Panc1 (cell line): Measurements from ENCODE around the gene HMGCS2. TPM values are rescaled to one million over a fixed set of nuclear protein-coding genes. Genes with fewer than 3 reads are reported as not detected.

ENCODE experiments used
- ATAC-seq: fragments of 200-7000 bp; cut with Tn5 transposase; 2 replicates; pipeline ENCODE4 v1.9.1; 2020; ENCODE audit warnings: mild to moderate bottlenecking, moderate library complexity
- BruUV-seq: library from RNA; stranded (reverse); fragments of 400-500 nt; replicated peaks from 2 replicates; lab custom pipeline; 2021; lab: Mats Ljungman, UMichigan
- CTCF ChIA-PET: fragments of 300-600 bp; sonication (Branson Sonifier 250); formaldehyde crosslinking; loops from one replicate; lab custom pipeline; 2022; ENCODE audit warnings: antibody characterized with exemption; lab: Charles Lee
- POLR2A ChIA-PET: fragments of 300-600 bp; sonication (Branson Sonifier 250); formaldehyde crosslinking; loops from one replicate; lab custom pipeline; 2022; ENCODE audit warnings: antibody characterized with exemption; lab: Charles Lee
- DNase-seq: peaks from one replicate; pipeline ENCODE4 v3.0.0-alpha.2; 2010; ENCODE audit warnings: low read depth, low spot score
- H3K27ac ChIP-seq: 2 replicates; pipeline ENCODE4 v1.5.1; 2011; ENCODE audit warnings: mild to moderate bottlenecking, low read length, inconsistent platforms
- H3K27me3 ChIP-seq: fragments of 200-500 bp; sonication (Bioruptor generic); 2 replicates; pipeline ENCODE4 v1.6.0; 2014; ENCODE audit warnings: low read length, inconsistent platforms; ENCODE audit not compliant: control insufficient read depth, insufficient read depth
- H3K36me3 ChIP-seq: fragments of 200-500 bp; sonication (Bioruptor generic); 2 replicates; pipeline ENCODE4 v1.5.1; 2014; ENCODE audit warnings: inconsistent platforms, mild to moderate bottlenecking, low read length, moderate library complexity; ENCODE audit not compliant: control insufficient read depth, insufficient read depth
- H3K4me1 ChIP-seq: 2 replicates; pipeline ENCODE4 v1.5.1; 2011; ENCODE audit warnings: inconsistent platforms, mild to moderate bottlenecking, low read length, moderate library complexity; ENCODE audit not compliant: control insufficient read depth, insufficient read depth
- H3K4me3 ChIP-seq, 2 experiments: 2 replicates each; pipeline ENCODE4 v1.5.1; 2011 to 2012; ENCODE audit warnings: low read depth in 2 of 2, low read length in 2 of 2, mild to moderate bottlenecking in 2 of 2, inconsistent platforms in 1 of 2, moderate library complexity in 1 of 2
- H3K9me3 ChIP-seq: fragments of 200-500 bp; sonication (Bioruptor generic); 2 replicates; pipeline ENCODE4 v1.5.1; 2014; ENCODE audit warnings: low read depth, mild to moderate bottlenecking, inconsistent platforms, low read length, moderate library complexity; ENCODE audit not compliant: control insufficient read depth, insufficient read depth
- POLR2AphosphoS5 ChIP-seq: IDR thresholded peaks from 2 replicates; pipeline ENCODE4 v1.6.1; 2012; ENCODE audit warnings: mild to moderate bottlenecking, low read depth, low read length, moderate library complexity
- SIN3A ChIP-seq: IDR thresholded peaks from 2 replicates; pipeline ENCODE4 v1.6.1; 2012; ENCODE audit warnings: low read depth, mild to moderate bottlenecking, low read length, moderate library complexity, borderline replicate concordance; ENCODE audit not compliant: insufficient read depth
- TCF7L2 ChIP-seq: IDR thresholded peaks from 2 replicates; pipeline ENCODE4 v1.6.1; 2011; ENCODE audit warnings: mild to moderate bottlenecking, low read depth, low read length, inconsistent platforms
- in situ Hi-C: cut with HindIII; loops from 2 replicates; pipeline ENCODE4 v1.10.0; 2016; ENCODE audit warnings: low sequenced_read_pairs, low pct_unique_long_range_greater_than_20kb
- intact Hi-C: fragments of 100-400 bp; cut with micrococcal nuclease; formaldehyde crosslinking; loops from one replicate; pipeline ENCODE4 v1.10.0; 2022; ENCODE audit not compliant: unreplicated experiment
- total RNA-seq: library from RNA; stranded (reverse); gene quantifications from one replicate; pipeline ENCODE4 v1.2.1, GENCODE V29; 2021; ENCODE audit not compliant: unreplicated experiment
- TF ChIP-seq, protein P1 (sequence below), 2 experiments: IDR thresholded peaks; 2 replicates each; pipeline ENCODE4 v1.6.1; 2011 to 2012; ENCODE audit warnings: low read depth in 2 of 2, control low read depth in 1 of 2, low read length in 1 of 2, mild to moderate bottlenecking in 1 of 2, moderate library complexity in 1 of 2; ENCODE audit not compliant: insufficient read depth in 1 of 2
- TF ChIP-seq, protein P2 (sequence below): fragments of 450-650 bp; IDR thresholded peaks from 2 replicates; pipeline ENCODE4 v1.5.1; 2017; ENCODE audit warnings: mild to moderate bottlenecking

Gene HMGCS2
- total RNA-seq, 1 experiment from 2014 or later, result 0.33 TPM

DNA sequence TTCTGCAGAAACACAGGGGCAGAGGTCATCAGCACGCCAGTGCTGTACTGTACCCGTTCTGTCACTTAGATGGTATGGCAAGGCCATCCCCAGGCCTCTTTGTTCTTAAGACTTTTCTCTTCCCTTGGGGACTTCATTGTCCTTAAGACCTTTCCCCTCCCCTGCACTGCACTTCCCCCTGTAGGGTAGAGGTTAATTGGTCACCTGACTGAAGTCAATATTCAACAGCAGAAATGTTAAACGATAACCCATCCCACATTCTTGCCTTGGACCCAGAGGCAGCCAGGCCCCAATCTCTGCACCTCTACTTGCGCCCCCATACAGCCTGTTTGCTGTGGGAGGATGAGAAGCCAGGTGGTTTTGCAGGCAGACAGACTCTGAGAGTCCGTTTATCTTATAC is 46.8 kb downstream of the HMGCS2 start:
- BruUV-seq, result no TSS peak
- POLR2A ChIA-PET, result no interaction called here
- no peaks in the 10 kb centered on the region for H3K9me3 ChIP-seq
- H3K27ac ChIP-seq, result no peak overlapping the region
- no peaks in the 10 kb centered on the region for H3K27me3 ChIP-seq
- no peak overlapping the region for H3K4me3 ChIP-seq
- in situ Hi-C loops (no loop called here), intact Hi-C loops (no loop called here)
- TF ChIP-seq POLR2AphosphoS5 (no peak), SIN3A (no peak), TCF7L2 (no peak)
- TF ChIP-seq, protein P1, sequence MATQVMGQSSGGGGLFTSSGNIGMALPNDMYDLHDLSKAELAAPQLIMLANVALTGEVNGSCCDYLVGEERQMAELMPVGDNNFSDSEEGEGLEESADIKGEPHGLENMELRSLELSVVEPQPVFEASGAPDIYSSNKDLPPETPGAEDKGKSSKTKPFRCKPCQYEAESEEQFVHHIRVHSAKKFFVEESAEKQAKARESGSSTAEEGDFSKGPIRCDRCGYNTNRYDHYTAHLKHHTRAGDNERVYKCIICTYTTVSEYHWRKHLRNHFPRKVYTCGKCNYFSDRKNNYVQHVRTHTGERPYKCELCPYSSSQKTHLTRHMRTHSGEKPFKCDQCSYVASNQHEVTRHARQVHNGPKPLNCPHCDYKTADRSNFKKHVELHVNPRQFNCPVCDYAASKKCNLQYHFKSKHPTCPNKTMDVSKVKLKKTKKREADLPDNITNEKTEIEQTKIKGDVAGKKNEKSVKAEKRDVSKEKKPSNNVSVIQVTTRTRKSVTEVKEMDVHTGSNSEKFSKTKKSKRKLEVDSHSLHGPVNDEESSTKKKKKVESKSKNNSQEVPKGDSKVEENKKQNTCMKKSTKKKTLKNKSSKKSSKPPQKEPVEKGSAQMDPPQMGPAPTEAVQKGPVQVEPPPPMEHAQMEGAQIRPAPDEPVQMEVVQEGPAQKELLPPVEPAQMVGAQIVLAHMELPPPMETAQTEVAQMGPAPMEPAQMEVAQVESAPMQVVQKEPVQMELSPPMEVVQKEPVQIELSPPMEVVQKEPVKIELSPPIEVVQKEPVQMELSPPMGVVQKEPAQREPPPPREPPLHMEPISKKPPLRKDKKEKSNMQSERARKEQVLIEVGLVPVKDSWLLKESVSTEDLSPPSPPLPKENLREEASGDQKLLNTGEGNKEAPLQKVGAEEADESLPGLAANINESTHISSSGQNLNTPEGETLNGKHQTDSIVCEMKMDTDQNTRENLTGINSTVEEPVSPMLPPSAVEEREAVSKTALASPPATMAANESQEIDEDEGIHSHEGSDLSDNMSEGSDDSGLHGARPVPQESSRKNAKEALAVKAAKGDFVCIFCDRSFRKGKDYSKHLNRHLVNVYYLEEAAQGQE (IDR thresholded peaks at IDR 0.05; ENCODE audit: insufficient read depth in 1 of 2, low read depth in 2 of 2, low read length in 1 of 2), result no peak
- TF ChIP-seq, protein P2, sequence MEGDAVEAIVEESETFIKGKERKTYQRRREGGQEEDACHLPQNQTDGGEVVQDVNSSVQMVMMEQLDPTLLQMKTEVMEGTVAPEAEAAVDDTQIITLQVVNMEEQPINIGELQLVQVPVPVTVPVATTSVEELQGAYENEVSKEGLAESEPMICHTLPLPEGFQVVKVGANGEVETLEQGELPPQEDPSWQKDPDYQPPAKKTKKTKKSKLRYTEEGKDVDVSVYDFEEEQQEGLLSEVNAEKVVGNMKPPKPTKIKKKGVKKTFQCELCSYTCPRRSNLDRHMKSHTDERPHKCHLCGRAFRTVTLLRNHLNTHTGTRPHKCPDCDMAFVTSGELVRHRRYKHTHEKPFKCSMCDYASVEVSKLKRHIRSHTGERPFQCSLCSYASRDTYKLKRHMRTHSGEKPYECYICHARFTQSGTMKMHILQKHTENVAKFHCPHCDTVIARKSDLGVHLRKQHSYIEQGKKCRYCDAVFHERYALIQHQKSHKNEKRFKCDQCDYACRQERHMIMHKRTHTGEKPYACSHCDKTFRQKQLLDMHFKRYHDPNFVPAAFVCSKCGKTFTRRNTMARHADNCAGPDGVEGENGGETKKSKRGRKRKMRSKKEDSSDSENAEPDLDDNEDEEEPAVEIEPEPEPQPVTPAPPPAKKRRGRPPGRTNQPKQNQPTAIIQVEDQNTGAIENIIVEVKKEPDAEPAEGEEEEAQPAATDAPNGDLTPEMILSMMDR, result no peak
- no peaks in the 10 kb centered on the region for H3K4me1 ChIP-seq
- DNase-seq (no peak), ATAC-seq (no peak)
- CTCF ChIA-PET, result no interaction called here
- no peaks in the 10 kb centered on the region for H3K36me3 ChIP-seq

- DNase-seq (no peak), ATAC-seq (no peak)
- no peaks in the 10 kb centered on the region for H3K9me3 ChIP-seq
- BruUV-seq, result no TSS peak
- CTCF ChIA-PET, result no interaction called here
- intact Hi-C loops, result no loop called here
- no peaks in the 10 kb centered on the region for H3K27me3 ChIP-seq
- in situ Hi-C loops, result no loop called here
- no peaks in the 10 kb centered on the region for H3K4me1 ChIP-seq
- no peak overlapping the region for H3K4me3 ChIP-seq
- no peak overlapping the region for H3K27ac ChIP-seq
- no peaks in the 10 kb centered on the region for H3K36me3 ChIP-seq
- TF ChIP-seq, protein P1 (IDR thresholded peaks at IDR 0.05; ENCODE audit: insufficient read depth in 1 of 2, low read depth in 2 of 2, low read length in 1 of 2), result no peak
- TF ChIP-seq TCF7L2 (no peak), SIN3A (no peak), POLR2AphosphoS5 (no peak)
- TF ChIP-seq, protein P2, result no peak
- POLR2A ChIA-PET, result no interaction called here
Measured at GRCh38 chr1:119720866-119721440, 47.8 kb downstream of the HMGCS2 start.
